HepG2 (cell line): ENCODE measurements around the gene CHRD. TPM values are rescaled to one million over a fixed set of nuclear protein-coding genes. Genes with fewer than 3 reads are reported as not detected.

Experiments used
- ATAC-seq: fragments of 200-7000 bp; cut with Tn5 transposase; 3 replicates; pipeline ENCODE4 v1.9.1; 2020; ENCODE audit warnings: mild to moderate bottlenecking, moderate library complexity
- BruUV-seq: library from RNA; stranded (reverse); fragments of 400-500 nt; replicated peaks from 2 replicates; lab custom pipeline; 2021; lab: Mats Ljungman, UMichigan
- CTCF ChIA-PET: fragments of 300-600 bp; formaldehyde crosslinking; extraction: SDS; loops from one replicate; lab custom pipeline; 2021; ENCODE audit warnings: low total read pairs, inconsistent platforms, low intra/inter-chr PET ratio; lab: Yijun Ruan, JAX
- POLR2A ChIA-PET: fragments of 350-600 bp; sonication (Branson Sonifier 250); formaldehyde crosslinking; loops from one replicate; lab custom pipeline; 2020; ENCODE audit warnings: antibody characterized with exemption, inconsistent platforms; lab: Yijun Ruan, JAX
- DNase-seq: peaks from one replicate; pipeline ENCODE4 v3.0.0-alpha.2; 2015; ENCODE audit warnings: low spot score
- FAIRE-seq: peaks from 3 replicates; lab custom pipeline; 2011; peaks lifted over from hg19 to GRCh38; lab: Jason Lieb, UNC
- H2AFZ ChIP-seq: one replicate; pipeline ENCODE4 v1.6.1; 2011; ENCODE audit warnings: low read length, inconsistent platforms
- H3K27ac ChIP-seq: fragments of 300-600 bp; 3 replicates; pipeline ENCODE4 v1.8.0; 2011; ENCODE audit warnings: mixed run types, mild to moderate bottlenecking, mixed read lengths, low read length, inconsistent platforms; ENCODE audit not compliant: insufficient read depth; ENCODE audit errors: extremely low read length
- H3K27me3 ChIP-seq, 2 experiments: fragments of 200-600 bp in 1 of 2; 2 replicates in 1 of 2; 3 replicates in 1 of 2; pipeline versions ENCODE4 v1.6.0 to v1.8.0; 2011; ENCODE audit warnings: low read length in 2 of 2, mild to moderate bottlenecking in 2 of 2, moderate library complexity in 2 of 2, inconsistent platforms in 1 of 2; ENCODE audit not compliant: insufficient read depth in 2 of 2, control insufficient read depth in 1 of 2
- H3K36me3 ChIP-seq, 2 experiments: fragments of 200-600 bp in 1 of 2; replicated peaks in 1 of 2; 2 replicates in 1 of 2; 3 replicates in 1 of 2; pipeline versions ENCODE4 v1.5.1 to v1.8.0; 2011; ENCODE audit warnings: low read length in 2 of 2, inconsistent platforms in 1 of 2; ENCODE audit not compliant: insufficient read depth in 2 of 2, control insufficient read depth in 1 of 2
- H3K4me1 ChIP-seq: 2 replicates; pipeline ENCODE4 v1.5.1; 2012; ENCODE audit warnings: low read length, inconsistent platforms; ENCODE audit not compliant: insufficient read depth
- H3K4me2 ChIP-seq: 2 replicates; pipeline ENCODE4 v1.6.0; 2011; ENCODE audit warnings: low read depth, low read length, inconsistent platforms
- H3K4me3 ChIP-seq, 3 experiments: fragments of 200-600 bp in 1 of 3; sonication (generic), shearing (Covaris generic) in 1 of 3; replicated peaks in 1 of 3; 2 replicates each; pipeline ENCODE4 v1.5.1; 2011 to 2016; ENCODE audit warnings: low read length in 3 of 3, inconsistent platforms in 2 of 3, low read depth in 2 of 3, mild to moderate bottlenecking in 2 of 3, control low read depth in 1 of 3, mixed read lengths in 1 of 3; ENCODE audit not compliant: insufficient read depth in 1 of 3
- H3K79me2 ChIP-seq: one replicate; pipeline ENCODE4 v1.6.1; 2011; ENCODE audit warnings: low read length, inconsistent platforms; ENCODE audit not compliant: insufficient read depth
- H3K9ac ChIP-seq: 2 replicates; pipeline ENCODE4 v1.6.0; 2011; ENCODE audit warnings: mild to moderate bottlenecking, low read depth, low read length, inconsistent platforms; ENCODE audit not compliant: insufficient read depth
- H3K9me3 ChIP-seq: 2 replicates; pipeline ENCODE4 v1.5.1; 2012; ENCODE audit warnings: mild to moderate bottlenecking, low read length
- H4K20me1 ChIP-seq: 2 replicates; pipeline ENCODE4 v1.6.0; 2011; ENCODE audit warnings: inconsistent platforms, mild to moderate bottlenecking, low read length, moderate library complexity; ENCODE audit not compliant: insufficient read depth
- MNT ChIP-seq: fragments of 450-650 bp; IDR thresholded peaks from 2 replicates; pipeline ENCODE4 v1.6.1; 2016
- ONECUT2 ChIP-seq: sonication (generic); formaldehyde crosslinking; IDR thresholded peaks from 2 replicates; pipeline ENCODE4 v1.4.0; 2020; ENCODE audit warnings: missing genetic modification reagents
- SP140L ChIP-seq: sonication (generic); formaldehyde crosslinking; IDR thresholded peaks from 2 replicates; pipeline ENCODE4 v1.4.0; 2020; ENCODE audit warnings: missing genetic modification reagents, borderline replicate concordance
- TRAFD1 ChIP-seq: sonication (generic); formaldehyde crosslinking; IDR thresholded peaks from 2 replicates; pipeline ENCODE4 v1.5.1; 2020; ENCODE audit warnings: missing genetic modification reagents, mild to moderate bottlenecking, borderline replicate concordance
- ZNF160 ChIP-seq: sonication (generic); formaldehyde crosslinking; IDR thresholded peaks from 2 replicates; pipeline ENCODE4 v1.8.0; 2022; ENCODE audit warnings: mild to moderate bottlenecking, inconsistent platforms, missing genetic modification reagents
- ZNF235 ChIP-seq: sonication (generic); formaldehyde crosslinking; IDR thresholded peaks from 2 replicates; pipeline ENCODE4 v1.8.1; 2023; ENCODE audit warnings: mild to moderate bottlenecking, missing genetic modification reagents, borderline replicate concordance
- ZNF260 ChIP-seq: sonication (generic); formaldehyde crosslinking; IDR thresholded peaks from 2 replicates; pipeline ENCODE4 v1.4.0; 2020; ENCODE audit warnings: missing genetic modification reagents, low read depth, mild to moderate bottlenecking, borderline replicate concordance
- ZNF782 ChIP-seq: sonication (generic); formaldehyde crosslinking; IDR thresholded peaks from 2 replicates; pipeline ENCODE4 v1.4.0; 2020; ENCODE audit warnings: missing genetic modification reagents, mild to moderate bottlenecking, borderline replicate concordance
- WGBS: methylation state at CpG from one replicate; pipeline ENCODE4 v1.1.6; 2017; ENCODE audit warnings: low lambda C conversion rate; 5-methylcytosine and 5-hydroxymethylcytosine counted together
- in situ Hi-C: cut with HindIII; loops from 2 replicates; pipeline ENCODE4 v1.10.0; 2017; ENCODE audit warnings: low pct_unique_long_range_greater_than_20kb; ENCODE audit not compliant: extremely low pct_ligation_motif_present
- intact Hi-C: fragments of 100-400 bp; cut with micrococcal nuclease; formaldehyde crosslinking; loops from one replicate; pipeline ENCODE4 v1.10.0; 2022; ENCODE audit not compliant: unreplicated experiment
- polyA plus RNA-seq, 8 experiments: library from polyadenylated mRNA; depleted of rRNA in 3 of 8; stranded (reverse) in 7 of 8; unstranded in 1 of 8; fragments of >200 nt; fragmentation: Illumina TruSeq in 4 of 8; extraction: Trizol in 4 of 8; gene quantifications; 2 replicates each; pipeline versions ENCODE4 v1.2.1 to v1.2.3, GENCODE V29; 2011 to 2016; ENCODE audit warnings: low read depth in 4 of 8, missing spikeins in 1 of 8, mixed read lengths in 1 of 8; ENCODE audit not compliant: insufficient read depth in 1 of 8
- total RNA-seq, 5 experiments: library from RNA; depleted of rRNA; stranded (reverse); fragments of >200 nt; fragmentation: Illumina TruSeq; extraction: Trizol; gene quantifications; 2 replicates each; pipeline ENCODE4 v1.2.3, GENCODE V29; 2016; ENCODE audit warnings: low read depth in 1 of 5

CHRD gene
- total and polyA plus RNA-seq, 2 of the 13 experiments (the other 11 are each of a cell fraction or from before 2014, with no cell fraction given): 22.2 to 35.2 TPM

- H3K27ac ChIP-seq: no peak overlapping the region
- 45% methylated on average over 18 of the region's 20 CpGs for WGBS
- H3K4me3 ChIP-seq: no peak overlapping the region
- POLR2A ChIA-PET: no interaction called here
- CTCF ChIA-PET: no interaction called here
- H3K4me1 ChIP-seq: peaks cover 7% of the 10 kb centered on the region; the same call in 1 of the 2 replicates
- H3K27me3 ChIP-seq: peaks cover 1 to 19% of the 10 kb centered on the region in 2 experiments; a peak in 4 of 5 replicates
- no TSS peak for BruUV-seq
- FAIRE-seq: no peak
- no peaks in the 10 kb centered on the region for H3K79me2 ChIP-seq
- no peak overlapping the region for H3K9ac ChIP-seq
- ATAC-seq: no peak; the same call in 2 of the 3 replicates
- no peaks in the 10 kb centered on the region for H3K36me3 ChIP-seq
- no peak overlapping the region for H3K4me2 ChIP-seq
- TF ChIP-seq ZNF260 (CRISPR knock-in tag): no peak
- no peak for TF ChIP-seq ZNF782 (CRISPR knock-in tag)
- no peak for TF ChIP-seq ZNF235 (CRISPR knock-in tag)
- TF ChIP-seq MNT: peak; percentile 56
- no peak for TF ChIP-seq SP140L (CRISPR knock-in tag)
- TF ChIP-seq ZNF160: no peak
- no peak for TF ChIP-seq ONECUT2 (CRISPR knock-in tag)
- TF ChIP-seq TRAFD1 (CRISPR knock-in tag): no peak
- H2AFZ ChIP-seq: no peak overlapping the region
- DNase-seq: no peak
- H4K20me1 ChIP-seq: no peaks in the 10 kb centered on the region
- in situ Hi-C loops (no loop called here), intact Hi-C loops (no loop called here)
- H3K9me3 ChIP-seq: no peaks in the 10 kb centered on the region
Observed at GRCh38 chr3:184405075-184406030, 25.5 kb downstream of the CHRD start.
